Fibroblast of gingiva (primary cell): ENCODE data around the gene KRT27.
"Not testable (repeated sequence)": the region's sequence is repeated elsewhere in the genome, so short reads cannot be mapped to it uniquely, and the experiment has no call there.

Source experiments
- DNase-seq: peaks from one replicate; pipeline ENCODE4 v3.0.0-alpha.2; 2011; ENCODE audit warnings: low read depth

The KRT27 gene, protein sequence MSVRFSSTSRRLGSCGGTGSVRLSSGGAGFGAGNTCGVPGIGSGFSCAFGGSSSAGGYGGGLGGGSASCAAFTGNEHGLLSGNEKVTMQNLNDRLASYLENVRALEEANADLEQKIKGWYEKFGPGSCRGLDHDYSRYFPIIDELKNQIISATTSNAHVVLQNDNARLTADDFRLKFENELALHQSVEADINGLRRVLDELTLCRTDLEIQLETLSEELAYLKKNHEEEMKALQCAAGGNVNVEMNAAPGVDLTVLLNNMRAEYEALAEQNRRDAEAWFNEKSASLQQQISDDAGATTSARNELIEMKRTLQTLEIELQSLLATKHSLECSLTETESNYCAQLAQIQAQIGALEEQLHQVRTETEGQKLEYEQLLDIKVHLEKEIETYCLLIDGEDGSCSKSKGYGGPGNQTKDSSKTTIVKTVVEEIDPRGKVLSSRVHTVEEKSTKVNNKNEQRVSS

DNA sequence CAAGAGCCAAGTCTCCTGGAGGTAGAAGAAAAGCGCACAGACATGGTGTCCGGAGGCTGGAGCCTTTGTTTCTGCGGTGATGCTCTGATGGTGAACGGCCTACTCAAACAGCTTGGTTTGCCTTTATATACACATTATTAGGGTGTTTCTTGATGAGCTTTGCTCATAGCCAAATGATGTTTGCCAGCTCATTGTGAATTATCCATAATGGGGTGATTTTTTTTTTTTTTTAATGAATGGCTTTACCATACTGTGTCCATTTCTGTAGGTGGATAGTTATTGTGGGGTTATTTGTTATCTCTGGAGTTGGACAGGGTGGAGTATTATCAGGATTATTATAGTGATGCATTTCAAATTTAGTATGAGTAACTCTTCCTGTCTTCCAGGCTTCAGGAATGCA is at the start of gene KRT27:
KRT27 (minus strand) TSS at position 101 of the 400 bp plus-strand sequence; CDS start at position 44, 57 bp downstream.
- DNase-seq, result no peak

DNA sequence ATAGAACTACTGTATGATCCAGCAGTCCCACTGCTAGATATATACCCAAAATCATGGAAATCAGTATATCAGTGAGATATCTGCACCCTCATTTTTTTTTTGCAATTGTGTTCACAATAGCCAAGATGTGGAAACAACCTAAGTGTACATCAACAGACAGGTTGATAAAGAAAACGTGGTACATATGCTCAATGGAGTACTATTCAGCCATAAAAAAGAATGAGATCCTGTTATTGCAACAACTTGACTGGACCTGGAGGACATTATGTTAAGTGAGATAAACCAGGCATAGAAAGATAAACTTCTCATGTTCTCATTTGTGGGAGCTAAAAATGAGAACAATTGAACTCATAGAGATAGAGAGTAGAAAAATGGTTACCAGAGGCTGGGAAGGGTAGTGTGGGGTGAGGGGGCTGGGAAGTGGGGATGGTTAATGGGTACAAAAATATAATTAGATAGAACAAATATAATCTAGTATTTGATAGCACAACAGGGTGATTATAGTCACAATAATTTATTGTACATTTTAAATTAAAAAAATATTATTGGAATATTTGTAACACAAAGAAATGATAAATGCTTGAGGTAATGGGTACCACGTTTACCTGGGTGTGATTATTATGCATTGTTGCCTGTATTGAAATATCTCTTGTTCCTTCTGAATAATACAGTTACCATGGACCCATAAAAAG is 47.9 kb upstream of the KRT27 start:
- no peak for DNase-seq

DNA sequence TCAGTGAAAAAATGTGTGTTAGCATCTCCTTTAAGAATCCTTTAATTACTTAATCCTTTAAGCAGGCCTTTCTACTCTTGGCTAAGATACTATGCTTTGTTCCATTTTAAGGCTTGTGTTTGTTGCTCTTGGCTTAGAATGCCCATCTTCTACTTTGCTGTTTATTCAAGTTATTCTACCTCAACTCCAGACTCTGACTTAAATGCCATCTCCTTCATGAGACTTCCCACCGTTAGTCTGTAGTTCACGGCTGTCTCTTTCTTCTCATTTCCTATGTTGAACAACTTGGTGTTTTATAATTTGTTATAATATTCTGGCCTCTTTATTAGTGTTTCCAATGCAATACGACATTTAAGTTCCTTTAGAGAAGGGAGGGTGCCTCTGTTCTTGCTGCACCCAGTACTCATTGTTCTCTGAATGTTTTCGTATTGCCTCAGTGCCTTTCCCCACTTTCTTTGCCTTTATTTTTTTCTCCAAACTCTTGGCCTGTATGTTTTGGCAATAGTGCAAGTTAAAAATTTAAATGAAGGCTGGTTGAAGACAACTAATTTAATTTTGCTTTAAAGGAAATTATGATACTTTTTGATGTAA is 46.2 kb upstream of the KRT27 start:
- peak; percentile 46 for DNase-seq

DNA sequence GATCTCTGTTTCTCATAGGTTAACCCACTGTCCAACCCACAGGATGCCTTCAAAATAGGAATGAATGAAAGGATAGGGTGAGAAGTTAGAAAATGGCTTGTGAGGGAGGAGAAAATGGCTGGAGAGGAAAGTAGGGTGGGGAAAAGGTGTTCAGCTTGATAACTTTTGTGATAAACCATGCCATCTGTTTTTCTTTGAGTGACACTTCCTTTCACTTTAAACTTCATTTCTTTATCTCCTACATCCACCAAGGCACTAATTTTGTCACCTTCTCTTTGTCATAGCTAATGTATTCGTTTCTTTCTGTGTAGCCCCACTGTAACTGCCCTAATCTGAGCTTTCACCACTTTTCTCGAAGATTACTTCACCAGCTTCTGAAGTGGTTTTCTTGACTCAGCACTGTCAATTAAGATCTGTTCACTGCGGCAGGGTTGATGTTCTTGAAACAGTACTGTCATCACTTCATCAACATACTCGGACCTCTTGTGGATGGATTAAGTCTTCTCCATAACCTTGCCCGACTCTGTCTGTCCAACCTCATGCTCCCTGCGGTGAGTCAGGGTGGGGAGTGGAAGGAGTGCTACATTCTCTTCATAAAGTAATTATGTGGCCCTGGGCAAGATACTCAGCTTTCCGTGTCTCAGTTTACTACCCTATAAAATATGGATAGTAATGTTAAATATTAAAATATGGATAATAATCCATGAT is 45.5 kb upstream of the KRT27 start:
- DNase-seq, result peak; percentile 14

DNA sequence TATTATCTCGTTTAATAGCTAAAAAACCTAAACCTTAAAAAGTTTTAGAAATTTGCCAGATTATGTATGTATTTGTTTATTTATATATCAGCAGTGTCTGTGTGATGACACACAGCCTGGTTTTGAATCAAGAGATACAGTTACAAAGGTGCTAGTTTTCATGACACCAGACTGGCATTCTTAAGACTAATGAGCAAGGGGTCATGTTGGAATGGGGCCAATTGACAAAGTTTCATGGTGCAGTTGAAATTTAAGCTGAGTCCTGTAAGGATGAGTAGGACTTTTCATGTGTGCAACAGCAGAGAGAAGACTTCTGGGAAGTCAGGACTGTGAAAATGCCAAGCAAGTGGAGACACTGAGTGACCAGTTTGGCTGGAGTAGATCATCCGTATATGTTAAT is 43.2 kb upstream of the KRT27 start:
- peak; percentile 25 for DNase-seq

DNA sequence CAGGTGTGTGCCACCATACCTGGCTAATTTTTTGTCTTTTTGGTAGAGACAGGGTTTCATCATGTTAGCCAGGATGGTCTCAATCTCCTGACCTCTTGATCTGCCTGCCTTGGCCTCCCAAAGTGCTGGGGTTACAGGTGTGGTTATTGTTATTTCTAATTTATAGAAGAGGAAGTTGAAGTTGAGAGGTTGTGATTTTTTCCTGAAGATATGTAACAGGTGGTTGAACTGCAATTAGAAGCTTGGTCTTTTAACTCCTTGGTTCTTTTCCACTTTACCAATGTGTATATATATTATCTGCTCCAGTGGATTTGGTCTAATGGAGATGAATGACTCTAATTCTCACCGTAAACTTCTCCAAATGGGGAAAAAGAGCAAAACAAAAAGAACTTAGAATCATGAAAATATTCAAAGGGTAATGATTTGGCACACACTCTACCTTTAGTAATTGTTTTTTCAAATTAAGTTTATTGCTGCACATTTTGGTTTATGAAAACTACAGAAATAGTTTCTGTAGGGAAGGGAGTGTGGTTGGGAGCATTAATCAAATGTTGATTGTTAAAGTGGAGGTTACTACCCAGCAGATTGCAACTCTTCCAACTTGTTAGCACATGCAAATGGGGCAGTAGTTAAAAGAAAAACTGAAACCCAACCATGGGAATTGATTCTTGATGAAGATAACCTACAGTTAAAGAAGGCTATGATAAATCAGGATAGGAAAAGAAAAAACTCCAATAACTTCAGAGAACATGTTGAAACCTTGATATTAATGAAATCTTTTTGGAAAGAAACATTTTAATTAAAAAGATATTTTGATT is 41.9 kb upstream of the KRT27 start:
- no peak for DNase-seq

DNA sequence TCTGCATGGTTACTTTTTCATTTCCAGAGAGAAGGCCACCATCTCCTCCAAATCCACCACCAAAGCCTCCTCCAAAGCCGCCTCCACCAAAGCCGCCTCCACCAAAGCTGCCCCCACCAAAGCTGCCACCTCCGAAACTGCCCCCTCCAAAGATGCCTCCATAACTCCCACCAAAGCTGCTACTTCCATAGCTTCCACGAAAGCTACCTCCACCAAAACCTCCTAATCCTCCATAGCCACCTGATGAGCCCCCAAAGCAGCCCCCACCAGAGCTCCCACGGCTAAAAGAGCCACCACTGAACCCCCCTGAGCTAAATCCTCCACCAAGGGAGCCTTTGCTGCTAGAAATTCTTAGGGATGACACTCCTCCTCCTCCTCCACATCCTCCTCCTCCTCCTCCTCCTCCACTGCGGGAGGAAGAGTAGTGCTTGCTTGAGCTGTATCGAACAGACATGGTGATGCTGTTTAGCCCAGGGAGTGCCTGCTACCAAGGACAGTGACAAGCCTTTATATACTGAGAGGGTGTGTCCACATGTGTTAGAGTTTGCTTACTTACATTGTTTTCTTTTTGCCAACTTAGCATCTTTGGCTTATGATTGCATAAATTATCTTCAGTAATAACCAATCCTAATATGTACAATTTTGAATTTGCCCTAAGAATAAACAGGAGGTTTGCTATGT is 39.9 kb upstream of the KRT27 start, which contains the start of gene KRT10:
KRT10 (minus strand) TSS at position 483 of the 681 bp plus-strand sequence; CDS start at position 454, 29 bp downstream.
- DNase-seq, result no peak

DNA sequence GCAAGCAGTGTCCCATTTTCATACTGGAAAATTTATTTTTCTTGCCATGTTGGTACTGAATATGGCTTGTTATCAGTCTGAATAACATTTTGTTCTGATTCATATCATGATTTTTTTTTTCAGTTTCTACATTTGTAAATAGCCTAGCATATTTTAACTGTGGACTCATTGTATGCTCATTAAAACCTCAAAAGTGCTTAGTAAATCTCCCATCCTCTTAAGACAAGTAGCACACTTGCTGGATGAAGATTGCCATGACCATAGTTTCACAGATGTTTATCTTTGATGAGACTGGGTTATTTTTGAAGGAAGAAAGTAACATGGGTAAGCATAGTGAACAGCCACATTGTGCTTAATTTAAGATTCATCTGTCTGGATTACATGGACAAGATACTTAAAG is 39.2 kb upstream of the KRT27 start:
- DNase-seq, result no peak

DNA sequence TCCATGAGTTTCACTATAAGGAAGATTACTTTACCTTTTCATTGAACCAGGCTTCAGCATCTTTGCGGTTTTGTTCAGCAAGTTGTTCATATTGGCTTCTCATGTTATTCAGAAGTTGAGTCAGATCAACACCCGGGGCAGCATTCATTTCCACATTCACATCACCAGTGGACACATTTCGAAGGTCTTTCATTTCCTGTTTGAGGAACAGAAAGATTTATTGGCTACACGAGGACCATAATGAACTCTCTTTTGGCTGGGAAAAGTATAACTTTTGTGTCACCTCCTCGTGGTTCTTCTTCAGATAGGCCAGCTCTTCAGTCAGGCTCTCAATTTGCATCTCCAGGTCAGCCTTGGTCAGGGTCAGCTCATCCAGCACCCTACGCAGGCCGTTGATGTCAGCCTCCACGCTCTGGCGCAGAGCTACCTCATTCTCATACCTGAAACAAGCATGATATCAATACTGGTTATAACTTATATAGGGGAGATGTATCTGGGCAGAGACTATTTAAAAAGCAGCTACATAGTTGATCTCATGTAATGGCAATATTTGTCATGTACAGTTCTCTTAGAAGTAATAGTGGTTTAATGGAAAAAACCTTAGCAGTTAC is 38.0 kb upstream of the KRT27 start:
- no peak for DNase-seq

DNA sequence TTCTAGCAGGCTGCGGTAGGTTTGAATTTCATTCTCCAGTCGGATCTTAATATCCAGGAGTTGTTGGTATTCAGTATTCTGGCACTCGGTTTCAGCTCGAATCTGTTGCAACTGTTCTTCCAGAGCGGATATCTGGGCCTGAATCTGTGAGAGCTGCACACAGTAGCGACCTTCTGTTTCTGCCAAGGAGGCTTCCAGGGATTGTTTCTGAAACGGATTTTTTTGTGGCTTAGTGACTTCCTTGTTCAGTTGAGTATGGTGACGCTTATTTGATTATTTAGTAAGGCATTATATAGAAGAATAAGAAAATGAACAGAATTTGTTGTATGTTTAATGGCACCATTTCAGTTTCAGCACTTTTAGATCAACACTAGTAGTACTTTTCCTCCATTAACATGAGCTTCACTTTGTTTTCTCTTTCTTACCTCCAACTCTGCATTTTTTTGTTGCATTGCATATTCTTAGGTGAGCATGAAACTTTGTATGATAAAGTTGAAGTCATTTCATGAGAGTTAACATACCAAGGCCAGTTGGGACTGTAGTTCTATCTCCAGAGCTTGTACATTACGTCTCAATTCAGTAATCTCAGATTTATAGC is 37.3 kb upstream of the KRT27 start:
- DNase-seq, result peak; percentile 6

DNA sequence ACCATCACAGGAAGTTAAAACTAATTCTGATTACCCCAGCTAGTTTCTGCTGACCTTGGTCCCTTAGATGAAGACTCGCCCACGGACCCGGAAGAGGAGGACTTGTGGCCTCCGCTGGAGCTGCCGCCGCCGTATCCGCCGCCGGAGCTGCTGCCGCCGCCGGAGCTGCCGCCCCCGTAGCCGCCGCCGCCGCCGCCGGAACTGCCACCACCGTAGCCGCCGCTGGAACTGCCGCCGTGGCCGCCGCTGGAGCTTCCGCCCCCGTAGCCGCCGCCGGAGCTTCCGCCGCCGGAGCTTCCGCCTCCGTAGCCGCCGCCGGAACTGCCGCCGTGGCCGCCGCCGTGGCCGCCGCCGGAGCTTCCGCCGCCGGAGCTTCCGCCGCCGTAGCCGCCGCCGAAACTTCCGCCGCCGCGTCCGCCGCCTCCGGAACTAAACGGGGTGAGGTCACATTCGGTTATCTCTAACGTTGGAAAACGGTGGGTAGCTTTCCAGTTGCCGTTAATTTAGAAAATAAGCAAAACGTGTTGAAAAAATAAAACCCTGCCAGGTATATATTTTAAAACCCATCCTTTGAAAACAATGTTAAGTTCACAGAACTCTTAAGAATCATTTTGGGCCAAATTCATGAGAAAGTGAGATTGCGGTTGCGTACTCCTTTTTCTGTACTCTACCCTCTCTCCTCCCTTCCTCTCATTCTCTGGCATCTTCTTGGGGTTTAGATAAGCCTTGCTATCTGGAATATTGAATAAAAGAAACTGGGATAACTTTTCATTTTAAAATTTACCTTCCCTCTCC is 36.6 kb upstream of the KRT27 start:
- DNase-seq, result peak; percentile 89

DNA sequence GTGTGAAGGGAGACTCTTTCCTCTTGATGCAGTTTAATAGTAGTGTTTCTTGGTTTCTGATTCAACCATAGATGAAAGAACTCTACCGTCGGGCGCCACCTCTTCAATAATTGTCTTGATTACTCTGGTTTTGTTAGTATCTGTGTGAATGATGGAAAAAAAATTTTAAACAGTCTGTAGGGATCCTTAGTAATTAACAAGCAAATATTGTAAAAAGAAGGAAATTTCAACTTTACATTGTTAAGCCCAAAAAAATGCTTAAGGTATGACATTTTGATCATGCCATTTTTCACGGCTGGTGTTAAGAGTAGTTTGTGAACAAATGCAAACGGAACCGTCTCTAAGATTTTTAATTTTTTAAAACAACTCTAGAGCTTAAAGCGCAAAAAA is 36.0 kb upstream of the KRT27 start:
- DNase-seq, result no peak

DNA sequence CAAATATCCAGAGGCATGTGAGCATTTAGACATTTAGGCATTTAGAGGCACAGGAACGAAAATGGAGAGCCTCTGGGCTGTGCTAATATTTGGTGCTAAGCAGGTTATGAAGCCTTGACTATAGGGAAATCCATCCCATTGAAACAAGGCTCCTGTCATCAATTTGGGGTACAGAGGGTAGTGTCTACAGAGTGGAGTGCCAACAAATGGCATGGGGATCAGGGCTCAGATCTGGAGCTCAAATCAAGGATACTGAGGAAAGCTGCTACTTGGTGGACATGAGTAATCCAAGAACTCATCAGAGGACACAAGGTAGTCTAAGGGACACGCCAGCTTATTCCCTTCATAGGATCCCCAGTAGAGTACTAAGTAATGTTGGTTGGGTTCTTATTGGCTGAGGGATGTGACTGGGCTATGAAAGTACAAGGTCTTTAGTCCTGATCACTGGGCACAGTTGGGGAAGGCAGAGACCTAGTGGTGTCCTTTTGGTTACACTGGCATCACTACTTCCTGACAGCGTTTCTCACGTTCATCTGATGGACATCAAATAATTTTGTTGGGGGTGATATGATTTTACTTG is 34.8 kb upstream of the KRT27 start:
- no peak for DNase-seq

DNA sequence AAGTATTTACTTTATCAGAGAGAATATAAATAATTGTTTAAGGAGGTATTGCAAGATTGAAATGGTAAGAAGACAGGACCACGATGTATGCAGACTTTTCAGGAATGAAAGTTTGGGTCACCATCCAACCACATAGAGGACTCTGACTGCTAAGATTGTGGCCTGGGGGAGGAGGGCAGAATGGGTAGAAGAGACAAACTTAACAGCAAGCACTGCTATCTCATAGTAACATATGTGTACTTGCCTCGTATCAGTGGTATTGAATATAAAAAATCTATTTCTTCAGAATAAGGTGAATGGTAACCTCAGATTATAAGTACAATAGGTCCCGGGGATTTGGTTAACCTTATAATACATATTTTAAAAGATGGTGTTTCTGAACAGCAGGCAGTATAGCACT is 34.2 kb upstream of the KRT27 start:
- DNase-seq, result no peak

DNA sequence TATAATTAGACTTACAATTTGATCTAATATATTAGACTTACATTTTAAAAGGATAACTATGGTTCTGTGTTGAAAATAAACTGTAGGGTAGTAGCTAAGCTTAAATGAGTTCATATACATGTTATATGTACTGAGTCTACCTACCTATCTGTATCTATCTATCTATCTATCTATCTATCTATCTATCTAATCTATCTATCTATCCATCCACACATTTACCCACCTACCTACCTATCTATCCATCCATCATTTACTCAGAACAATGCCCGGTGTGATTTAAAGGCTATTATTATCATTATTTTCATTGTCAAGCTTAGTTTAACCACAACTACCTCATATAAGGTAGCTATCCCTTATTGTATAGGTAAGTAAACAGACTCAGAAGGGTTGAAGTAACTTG is 33.0 kb upstream of the KRT27 start:
- no peak for DNase-seq

DNA sequence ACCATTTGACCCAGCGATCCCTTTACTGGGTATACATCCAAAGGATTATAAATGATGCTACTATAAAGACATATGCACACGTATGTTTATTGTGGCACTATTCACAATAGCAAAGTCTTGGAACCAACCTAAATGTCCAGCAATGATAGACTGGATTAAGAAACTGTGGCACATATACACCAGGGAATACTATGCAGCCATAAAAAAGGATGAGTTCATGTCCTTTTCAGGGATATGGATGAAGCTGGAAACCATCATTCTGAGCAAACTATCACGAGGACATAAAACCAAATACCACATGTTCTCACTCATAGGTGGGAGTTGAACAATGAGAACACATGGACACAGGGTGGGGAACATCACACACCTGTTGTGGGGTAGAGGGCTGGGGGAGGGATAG is 32.3 kb upstream of the KRT27 start:
- DNase-seq, result not testable (repeated sequence)

DNA sequence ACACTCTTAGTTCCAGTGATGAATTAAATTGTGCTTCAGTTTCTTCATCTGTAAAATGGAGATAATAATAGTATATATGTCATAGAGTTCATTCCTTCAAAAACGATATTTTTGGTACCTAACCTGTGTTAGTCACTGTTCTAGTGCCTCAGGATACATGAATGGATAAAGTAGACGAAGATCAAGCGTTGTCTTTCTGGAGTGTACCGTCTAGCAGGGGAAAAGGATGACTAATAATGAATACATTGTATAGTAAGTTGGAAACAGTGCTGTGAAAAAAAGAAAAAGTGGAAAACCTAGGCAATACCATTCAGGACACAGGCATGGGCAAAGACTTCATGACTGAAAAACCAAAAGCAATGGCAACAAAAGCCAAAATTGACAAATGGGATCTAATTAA is 31.5 kb upstream of the KRT27 start:
- DNase-seq, result no peak

DNA sequence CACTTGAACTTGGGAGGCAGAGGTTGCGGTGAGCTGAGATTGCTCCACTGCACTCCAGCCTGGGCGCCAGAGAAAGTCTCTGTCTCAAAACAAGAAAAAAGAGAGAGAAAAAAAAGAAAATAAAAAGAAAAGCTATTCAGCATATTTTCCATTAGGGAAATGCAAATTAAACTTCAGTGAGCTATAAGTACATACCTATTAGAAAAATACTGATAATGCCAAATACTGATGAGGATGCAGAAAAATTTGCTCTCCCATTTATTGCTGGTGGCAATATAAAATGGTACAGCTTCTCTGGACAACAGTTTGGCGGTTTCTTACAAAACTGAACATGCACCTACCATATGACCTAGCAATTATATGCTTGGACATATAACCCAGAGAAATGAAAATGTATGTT is 30.3 kb upstream of the KRT27 start:
- DNase-seq, result no peak

DNA sequence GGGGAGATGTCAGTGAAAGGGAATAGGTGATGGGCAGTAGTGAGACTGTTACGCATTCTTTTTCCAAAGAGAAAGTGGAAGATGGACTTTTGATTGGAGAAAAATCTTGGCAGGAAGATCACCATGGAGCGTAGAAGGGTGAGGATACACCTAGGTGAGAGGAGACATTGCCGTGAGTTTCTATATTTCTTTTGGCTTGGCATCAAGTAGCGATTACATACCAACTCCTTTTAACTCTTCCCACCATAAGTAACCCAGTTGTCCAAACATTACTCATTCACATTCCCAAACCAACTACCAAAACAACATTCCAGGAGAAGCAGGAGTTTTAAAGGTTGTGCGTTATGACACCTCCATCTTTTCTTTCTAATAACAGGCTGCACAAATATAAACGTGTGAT is 28.1 kb upstream of the KRT27 start:
- no peak for DNase-seq
